ACHN (cell line): Measurements from ENCODE around the gene TNFRSF21.
A peak's percentile ranks its signal among the peaks of the same experiment; 100 is the strongest.
"Not testable (repeated sequence)": the region's sequence is repeated elsewhere in the genome, so short reads cannot be mapped to it uniquely, and the experiment has no call there.

Source experiments
- DNase-seq: peaks from one replicate; pipeline ENCODE4 v3.0.0-alpha.2; 2015
- in situ Hi-C: cut with HindIII; loops from 2 replicates; pipeline ENCODE4 v1.10.0; 2017; ENCODE audit warnings: low sequenced_read_pairs, low pct_ligation_motif_present, low pct_unique_long_range_greater_than_20kb

TNFRSF21 gene

DNA sequence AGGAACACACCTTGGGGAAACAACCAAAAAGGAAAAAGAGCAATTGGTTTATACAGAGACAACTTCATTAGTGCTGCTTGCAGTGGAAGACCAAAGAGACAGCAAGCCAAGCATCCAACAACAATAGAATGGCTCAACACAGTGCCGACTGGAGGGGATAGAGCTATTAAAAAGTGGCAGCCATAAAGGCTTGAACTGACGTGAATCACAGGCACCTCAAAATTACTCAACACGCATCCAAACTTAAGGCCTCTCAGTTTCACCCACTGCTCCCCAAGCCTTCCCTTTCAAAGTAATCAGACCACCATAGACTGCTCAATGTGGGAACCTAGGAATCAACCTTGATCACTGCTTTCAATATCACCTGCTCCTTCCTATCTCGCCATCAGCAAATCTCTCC is 9.7 kb downstream of the TNFRSF21 start:
- DNase-seq: no peak
- in situ Hi-C loops: loop anchor here (25.0 kb wide), 1 partner anchor 213 kb away; no protein-coding TSS in a partner anchor

DNA sequence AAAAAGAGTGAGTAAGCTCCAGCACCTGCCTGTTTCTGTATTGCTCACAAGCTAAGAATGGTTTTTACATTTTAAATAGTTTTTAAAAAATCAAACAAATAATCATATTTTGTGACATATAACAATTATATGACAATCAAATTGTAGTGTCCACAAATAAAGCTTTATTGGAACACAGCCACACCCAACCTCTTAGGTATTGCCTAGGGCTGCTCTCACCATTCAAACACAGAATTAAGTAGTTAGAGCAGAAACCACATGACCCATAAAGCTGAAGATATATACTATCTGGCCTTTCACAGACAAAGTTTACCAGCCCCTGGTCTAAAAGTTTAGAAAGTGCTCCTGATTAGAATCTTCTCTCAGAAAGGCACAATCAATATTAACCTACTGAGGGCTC is 11.2 kb downstream of the TNFRSF21 start:
- no peak for DNase-seq
- in situ Hi-C loops: no loop called here

DNA sequence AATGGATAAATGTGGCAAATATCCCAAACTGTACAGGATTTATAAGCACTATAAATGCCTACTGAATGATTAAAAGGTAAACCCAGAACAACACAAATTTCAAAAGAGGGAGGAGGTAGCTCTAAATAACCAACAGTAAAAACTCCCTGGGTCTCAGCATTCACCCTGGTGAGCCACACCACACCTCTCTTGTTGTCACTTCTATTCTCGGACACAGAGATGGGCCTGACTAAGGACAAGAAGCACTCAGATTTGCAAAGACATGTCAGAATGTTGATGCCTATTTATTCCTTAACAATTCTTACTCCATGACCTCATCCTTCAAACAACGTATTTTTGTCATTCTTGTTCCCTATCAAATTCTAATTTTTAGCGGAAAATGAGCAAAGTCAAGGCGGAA is 14.7 kb downstream of the TNFRSF21 start:
- in situ Hi-C loops: no loop called here
- DNase-seq: no peak

DNA sequence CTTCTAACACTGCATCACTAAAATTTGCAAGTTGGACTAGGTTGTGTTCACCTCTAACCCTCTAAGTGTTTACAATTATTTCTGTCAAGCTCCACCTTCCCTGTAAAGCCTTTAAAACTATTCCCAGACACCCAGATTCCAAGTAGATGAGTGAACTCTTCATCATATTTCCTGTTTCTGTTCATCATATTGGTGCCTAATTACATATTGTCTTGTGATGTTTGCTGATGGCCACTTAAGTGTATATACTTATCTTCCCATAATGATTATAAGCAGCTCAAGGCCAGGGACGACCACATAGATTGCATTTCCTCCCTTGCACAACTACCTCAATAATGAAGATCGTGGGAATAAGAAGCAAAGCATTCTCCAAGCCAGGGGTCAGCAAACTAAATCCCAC is 16.8 kb downstream of the TNFRSF21 start:
- in situ Hi-C loops: no loop called here
- no peak for DNase-seq

DNA sequence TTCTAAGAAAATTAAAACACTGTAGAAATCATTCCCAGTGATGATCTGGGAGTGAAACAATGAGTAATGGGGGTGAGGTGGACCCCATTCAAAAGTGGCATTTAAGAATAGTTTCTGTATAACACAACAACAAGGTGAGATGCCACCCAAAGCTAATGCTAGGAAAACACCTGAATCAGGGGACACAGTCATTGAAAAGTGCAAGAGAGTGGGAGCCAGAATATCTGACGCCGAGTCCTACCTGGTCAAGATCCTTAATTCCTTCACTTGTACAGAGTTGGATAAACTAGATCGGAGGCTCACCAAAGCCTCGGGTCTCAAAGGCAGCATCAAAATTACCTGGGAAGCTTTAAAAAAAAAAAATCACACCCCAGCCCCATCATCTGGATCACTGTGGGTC is 17.7 kb downstream of the TNFRSF21 start:
- in situ Hi-C loops: no loop called here

DNA sequence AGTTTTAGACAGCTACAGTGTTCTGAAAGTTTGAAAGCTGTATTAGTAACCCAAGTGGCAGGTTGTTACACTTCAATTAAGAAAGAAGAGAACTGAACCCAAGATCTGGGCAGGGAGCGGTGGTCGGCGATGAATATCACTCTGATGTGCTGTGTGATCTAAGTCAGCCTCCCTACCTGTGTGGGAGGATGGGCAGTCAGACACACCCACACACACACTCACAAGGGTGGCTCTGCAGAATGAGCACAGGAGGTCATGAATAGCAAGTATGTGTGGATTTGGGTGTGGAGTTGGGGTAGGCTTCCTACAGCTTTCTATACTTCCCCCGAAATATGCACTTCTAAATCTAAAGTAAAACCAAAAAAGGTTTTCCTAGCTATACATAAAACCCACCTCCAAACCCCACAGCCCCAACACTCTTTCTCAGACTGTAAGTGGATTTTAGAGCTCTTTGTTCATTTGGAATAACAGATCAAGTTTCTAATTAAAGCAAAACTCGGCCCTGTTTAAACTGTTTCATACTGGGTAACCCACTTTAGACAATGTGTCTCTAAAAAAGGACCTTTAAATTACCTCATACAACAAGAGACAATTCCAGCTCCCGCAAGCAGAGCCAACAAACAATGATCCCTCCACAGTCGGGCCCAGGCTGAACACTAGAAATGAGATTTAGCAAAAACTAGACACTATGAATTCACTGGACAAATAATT is 19.4 kb downstream of the TNFRSF21 start:
- in situ Hi-C loops: no loop called here

More for the DNA sequence above, 17.7 kb downstream of the TNFRSF21 start:
- DNase-seq: no peak

DNA sequence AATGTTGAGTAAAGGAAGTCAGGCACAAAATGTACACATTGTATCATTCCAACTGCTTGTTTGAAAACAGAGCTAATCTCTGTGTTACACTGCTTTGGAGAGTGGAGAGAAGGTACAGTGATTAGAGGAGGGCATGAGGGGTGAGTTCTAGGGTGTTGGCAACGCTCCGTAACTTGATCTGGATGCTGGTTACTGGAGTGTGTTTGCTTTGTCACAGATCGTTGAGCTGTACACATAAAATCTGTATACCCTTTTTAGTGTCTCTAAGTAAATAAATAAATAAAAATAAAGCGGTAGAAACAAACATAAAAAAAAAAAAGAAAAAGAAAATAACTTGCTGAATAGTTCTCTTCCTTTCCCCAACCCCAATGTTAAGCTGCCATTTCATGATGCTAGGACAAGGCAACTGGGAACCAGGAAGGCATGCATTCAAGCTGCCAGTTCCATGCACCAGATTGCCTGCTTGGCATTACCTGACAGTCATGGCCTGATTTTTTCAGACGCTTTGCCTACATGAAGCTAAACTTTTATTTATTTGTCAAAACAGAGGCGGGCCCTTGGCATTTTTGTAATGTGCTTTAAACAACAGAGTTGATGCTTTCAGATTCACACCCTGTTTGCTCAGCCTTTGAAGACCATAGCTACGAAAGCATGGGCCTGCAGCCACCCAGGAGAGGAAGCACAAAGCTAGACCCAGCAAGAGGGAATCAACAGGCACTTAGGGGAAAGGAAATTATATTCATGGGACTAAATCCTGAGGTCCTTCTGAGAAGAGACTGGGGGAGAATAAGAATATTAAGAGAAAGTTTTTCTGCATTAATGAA is 21.2 kb downstream of the TNFRSF21 start:
- no peak for DNase-seq
- in situ Hi-C loops: no loop called here

More for the DNA sequence above, 19.4 kb downstream of the TNFRSF21 start:
- DNase-seq: no peak

DNA sequence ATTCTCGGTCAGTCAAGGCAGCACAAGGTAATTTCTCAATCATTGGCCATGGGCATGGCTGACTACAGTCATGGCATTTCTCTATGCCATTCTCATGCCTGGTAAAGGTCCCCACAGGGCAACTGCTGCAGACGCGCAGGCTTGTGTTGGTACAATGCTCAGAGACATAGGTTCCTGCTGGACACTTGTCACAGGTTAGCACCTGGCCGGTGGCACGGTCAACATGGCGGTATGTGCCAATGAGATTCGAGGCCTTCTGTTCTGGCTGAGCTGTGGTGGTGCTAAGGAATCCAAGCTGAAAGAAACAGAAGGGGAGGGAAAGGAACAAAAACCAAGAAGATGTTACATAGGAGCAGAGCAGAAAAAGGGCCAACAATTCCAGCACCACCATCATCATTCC is 23.4 kb downstream of the TNFRSF21 start:
- no peak for DNase-seq
- in situ Hi-C loops: no loop called here

DNA sequence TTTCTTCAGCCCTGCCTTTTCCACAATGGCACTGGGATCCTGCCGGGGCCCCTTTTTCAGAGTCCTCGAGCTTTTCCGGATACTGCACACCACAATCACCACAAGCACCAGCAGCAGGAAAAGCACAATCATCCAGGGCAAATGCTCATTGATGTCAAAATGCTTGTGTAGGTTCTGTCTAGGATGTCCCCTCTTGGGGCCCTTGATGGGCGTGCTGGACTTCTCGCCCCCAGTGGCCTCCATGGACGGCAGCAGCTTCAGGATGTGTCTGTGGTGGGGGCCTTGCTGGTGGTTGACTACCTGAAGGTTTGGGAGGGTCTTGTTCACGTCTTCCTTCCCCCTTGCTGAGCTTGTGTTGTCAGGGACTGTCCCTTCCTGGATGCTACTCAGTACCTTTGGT is 25.7 kb downstream of the TNFRSF21 start:
- in situ Hi-C loops: no loop called here
- DNase-seq: no peak

DNA sequence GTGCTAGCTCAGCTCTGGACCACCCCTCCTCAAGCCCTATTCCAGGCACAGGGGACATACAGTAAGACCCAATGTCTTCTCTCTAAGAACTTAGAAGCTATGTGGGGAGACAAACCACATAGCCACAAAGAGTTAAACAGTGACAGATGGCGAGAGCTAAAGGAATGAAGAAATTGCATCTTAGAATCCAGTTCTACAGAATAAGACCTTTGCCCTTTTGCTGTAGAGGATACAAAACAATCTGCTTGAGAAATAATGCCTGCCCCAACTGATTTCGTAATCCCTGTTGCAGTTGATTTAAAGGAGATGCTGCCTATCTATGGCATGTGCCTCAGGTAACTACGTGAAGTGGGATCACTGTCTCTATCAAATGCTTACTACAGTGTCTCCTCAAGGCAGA is 31.2 kb downstream of the TNFRSF21 start:
- peak; percentile 65 for DNase-seq

DNA sequence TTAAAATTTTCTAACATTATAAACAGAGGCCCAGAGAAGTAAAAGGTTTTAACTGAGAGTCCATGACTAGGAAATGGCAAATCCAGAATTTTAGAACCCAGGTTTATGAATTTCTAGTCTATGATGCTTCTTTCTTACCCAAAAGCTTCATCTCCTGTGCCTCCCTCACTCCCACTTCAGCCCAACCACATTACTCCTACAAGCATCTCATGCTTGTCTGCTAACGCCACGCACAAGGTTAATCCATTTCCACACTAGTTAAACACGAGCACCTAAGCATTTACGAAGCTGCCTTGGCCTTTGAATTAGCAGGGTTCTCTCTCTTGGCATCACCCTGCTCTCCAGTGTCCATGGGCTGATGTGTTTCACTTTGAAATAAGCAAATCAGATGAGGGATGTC is 32.0 kb downstream of the TNFRSF21 start:
- in situ Hi-C loops: no loop called here
- no peak for DNase-seq

More for the DNA sequence above, 31.2 kb downstream of the TNFRSF21 start:
- in situ Hi-C loops: no loop called here

DNA sequence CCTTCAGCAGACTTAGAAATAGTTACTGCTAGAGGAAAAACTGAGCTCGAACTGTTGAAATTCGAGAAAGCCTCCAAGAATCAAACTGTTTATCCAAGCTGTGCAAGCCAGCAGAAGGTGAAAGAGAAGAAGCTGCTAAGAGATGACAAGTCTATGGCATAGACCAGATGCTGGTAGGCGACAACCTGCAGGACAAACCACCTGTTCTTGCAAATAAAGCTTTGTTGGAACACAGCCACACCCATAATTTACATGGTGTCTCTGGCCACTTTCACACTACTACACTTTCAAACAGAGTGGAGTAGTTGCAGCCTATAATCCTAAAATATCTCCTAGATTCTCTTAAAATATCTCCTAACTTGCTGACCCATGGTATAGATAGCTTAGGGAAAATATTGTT is 33.3 kb downstream of the TNFRSF21 start:
- no peak for DNase-seq

GRCh38 chr6:47275640-47276039 is 34.1 kb downstream of the TNFRSF21 start:
- in situ Hi-C loops: no loop called here
- DNase-seq: no peak

More for the DNA sequence above, 33.3 kb downstream of the TNFRSF21 start:
- in situ Hi-C loops: no loop called here

DNA sequence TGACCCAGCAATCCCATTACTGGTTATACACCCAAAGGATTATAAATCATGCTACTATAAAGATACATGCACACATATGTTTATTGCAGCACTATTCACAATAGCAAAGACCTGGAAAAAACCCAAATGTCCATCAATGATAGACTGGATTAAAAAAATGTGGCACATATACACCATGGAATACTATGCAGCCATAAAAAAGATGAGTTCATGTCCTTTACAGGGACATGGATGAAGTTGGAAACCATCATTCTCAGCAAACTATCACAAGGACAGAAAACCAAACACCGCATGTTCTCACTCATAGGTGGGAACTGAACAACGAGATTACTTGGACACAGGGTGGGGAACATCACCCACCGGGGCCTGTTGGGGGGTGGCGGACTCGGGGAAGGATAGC is 34.6 kb downstream of the TNFRSF21 start:
- DNase-seq, in situ Hi-C loops: not testable (repeated sequence)

DNA sequence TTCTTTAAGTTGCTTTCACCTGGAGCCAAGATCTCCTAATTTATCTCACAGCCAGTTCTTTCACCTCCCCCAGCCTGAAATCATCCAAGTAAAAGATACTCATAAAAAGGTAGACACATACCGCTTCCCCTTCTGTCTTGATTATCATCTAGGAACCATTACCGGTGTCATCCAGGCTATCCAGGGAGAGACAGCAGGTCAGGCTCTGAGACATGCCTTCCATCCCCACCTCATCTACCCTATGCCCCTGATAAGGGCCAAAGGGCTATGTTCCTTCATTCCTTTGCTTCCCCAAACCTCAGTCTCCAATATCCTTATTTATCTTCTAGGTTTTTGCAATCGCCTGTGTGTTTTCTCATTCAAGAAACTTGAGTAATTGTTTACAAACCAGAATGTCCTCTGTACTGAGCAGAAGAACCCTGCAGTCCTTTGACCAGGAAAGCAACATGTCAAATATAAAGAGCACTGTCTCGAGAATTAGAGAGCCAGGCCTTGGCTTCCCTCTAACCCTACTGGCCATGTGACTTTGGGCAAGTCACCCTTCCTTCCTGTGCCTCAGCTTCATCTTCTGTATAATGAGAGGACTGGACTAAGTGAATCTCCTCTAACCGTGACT is 41.0 kb downstream of the TNFRSF21 start:
- in situ Hi-C loops: no loop called here
- no peak for DNase-seq

DNA sequence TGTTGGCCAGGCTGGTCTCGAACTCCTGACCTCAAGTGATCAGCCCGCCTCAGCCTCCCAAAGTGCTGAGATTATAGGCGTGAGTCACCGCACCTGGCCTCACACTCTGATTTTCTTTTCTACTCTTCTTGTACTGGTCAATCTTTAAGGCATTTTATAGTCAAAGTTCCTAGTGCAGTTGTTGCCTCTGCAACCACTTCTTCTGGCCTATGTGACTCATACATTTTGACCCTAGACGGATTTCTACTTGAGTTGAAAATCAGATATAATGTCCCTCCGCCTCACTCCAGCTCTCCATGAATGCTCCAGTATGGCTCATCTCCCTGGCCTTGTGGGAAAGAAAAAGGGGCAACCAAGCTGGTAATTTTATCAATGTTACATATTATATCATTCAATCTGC is 42.4 kb downstream of the TNFRSF21 start:
- in situ Hi-C loops: no loop called here
- DNase-seq: no peak

DNA sequence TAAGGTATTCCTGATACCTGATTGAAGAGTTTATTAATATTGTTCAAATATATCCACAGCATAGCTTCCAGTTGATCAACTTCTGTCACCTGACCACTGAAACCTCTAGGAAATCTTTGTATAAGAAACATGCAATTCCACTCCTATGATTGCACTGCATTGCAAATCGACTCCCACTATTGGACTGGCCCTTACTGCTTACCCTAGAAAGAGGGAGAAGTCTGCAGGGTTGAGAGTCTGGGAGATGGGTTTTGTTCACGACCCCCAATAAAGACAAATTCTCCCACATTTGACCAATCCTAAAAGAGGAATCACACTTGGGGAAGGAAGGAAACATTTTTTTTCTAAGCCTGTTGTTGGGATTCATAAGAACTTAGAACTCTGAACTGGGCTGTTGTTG is 43.7 kb downstream of the TNFRSF21 start:
- in situ Hi-C loops: no loop called here
- DNase-seq: no peak

- DNase-seq: no peak
- in situ Hi-C loops: no loop called here
These were observed 44.9 kb downstream of the TNFRSF21 start for GRCh38 chr6:47264775-47265184.

GRCh38 chr6:47263268-47263667 is 46.4 kb downstream of the TNFRSF21 start:
- in situ Hi-C loops: no loop called here
- no peak for DNase-seq
